Measurements from ENCODE around the gene ATP2A3. TPM values are rescaled to one million over a fixed set of nuclear protein-coding genes. Genes with fewer than 3 reads are reported as not detected.

Gene ATP2A3
- total RNA-seq, 2 experiments from 2014 or later = 92.6 to 98.3 TPM

DNA sequence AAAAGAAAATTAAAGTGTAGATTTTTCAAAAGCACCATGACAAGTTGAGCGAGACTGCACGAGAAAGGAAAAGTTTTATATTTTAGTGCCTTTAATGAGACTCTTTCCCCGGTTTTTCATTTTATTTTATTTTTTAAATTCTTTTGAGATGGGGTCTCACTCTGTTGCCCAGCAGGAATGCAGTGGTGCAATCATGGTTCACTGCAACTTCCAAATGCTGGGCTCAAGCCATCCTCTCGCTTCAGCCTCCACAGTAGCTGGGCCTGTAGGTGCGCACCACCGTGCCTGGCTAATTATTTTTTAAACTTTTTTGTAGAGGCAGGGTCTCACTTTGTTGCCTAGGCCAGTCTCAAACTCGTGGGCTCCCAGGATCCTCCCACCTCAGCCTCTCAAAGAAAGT lies 5.7 kb upstream of the ATP2A3 start:
- CTCF ChIA-PET = interaction anchor here (0.8 to 1.0 kb wide), 2 partner anchors 25 to 34 kb away, joined by 3 to 4 read pairs; no protein-coding TSS in a partner anchor
- Mint-ChIP-seq H3K4me1 (peaks cover 24% of the 10 kb centered on the region), H3K9me3 (ENCODE audit: low read depth) (peaks cover 3% of the 10 kb centered on the region), H3K4me3 (no peak overlapping the region), H3K36me3 (ENCODE audit: low read depth) (no peaks in the 10 kb centered on the region), H3K27me3 (no peaks in the 10 kb centered on the region), H3K27ac (no peak overlapping the region)
- DNase-seq (no peak), ATAC-seq (no peak)
- POLR2A ChIA-PET = no interaction called here
- intact Hi-C loops (cut with DNase I, micrococcal nuclease) = loop anchor here (10.0 kb wide), 3 partner anchors 175 to 1575 kb away; partner anchors contain the start of genes CYB5D2 (in 1 of the 2), PFN1 (in 1 of the 2), RNF167 (in 1 of the 2) and SLC25A11 (in 1 of the 2)

DNA sequence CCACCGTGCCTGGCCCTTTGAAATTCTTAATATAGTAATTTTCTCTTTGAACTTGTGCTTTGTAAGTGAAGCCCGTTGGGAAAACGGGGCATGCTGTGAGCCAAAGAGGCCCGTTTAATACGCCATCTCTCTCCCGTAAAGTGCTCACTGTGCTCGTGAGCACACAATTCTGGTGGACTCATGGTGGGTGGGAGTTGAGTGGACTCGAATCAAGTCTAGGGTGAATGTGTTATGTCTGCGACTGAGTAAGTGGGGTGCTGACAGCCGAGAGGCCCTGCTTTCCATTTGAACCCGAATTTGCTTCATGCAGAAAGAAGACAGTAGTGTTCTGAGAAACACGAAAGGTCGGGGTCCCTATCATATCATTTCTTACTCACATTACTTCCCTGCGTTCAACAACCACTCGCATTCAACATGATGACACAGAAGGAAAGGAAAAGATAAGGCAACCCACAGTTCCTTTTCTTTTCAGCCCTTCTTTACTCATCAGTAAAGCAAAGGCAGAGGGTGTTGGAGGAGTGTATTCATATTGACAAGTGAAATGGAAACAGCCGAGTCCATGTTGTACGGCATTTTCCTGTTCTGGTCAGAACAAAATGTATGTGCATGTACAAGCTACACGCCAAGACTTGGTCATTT lies 4.8 kb upstream of the ATP2A3 start:
- H3K27ac Mint-ChIP-seq = peak overlapping the region; percentile 70

DNA sequence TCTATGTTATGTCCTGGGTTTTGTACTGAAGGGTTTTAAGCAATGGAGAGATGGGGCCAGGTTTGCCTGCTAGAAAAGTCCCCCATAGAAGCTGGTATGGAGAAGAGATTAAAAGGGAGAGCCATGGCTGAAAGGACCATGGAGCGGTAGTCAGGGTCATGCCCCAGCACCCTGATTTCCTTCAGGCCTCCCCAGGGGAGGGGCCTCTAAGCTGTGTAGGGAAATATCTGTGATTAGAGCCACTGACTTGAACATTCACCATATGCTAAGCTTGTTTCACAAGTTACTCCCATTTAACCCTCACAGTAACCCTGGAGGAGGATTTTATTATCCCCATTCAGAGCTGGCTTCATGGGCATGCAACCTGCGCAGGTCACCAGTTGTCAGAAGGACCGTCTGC lies 3.8 kb upstream of the ATP2A3 start:
- no peaks in the 10 kb centered on the region for H3K9me3 Mint-ChIP-seq (ENCODE audit: low read depth)
- H3K27ac Mint-ChIP-seq = no peak overlapping the region
- H3K4me1 Mint-ChIP-seq = peaks cover 24% of the 10 kb centered on the region
- no peak for ATAC-seq
- no peak for DNase-seq
- no peak overlapping the region for H3K4me3 Mint-ChIP-seq
- CTCF ChIA-PET = interaction anchor here (0.6 kb wide), 2 partner anchors 141 to 250 kb away, joined by 3 read pairs; no protein-coding TSS in a partner anchor
- no peaks in the 10 kb centered on the region for H3K27me3 Mint-ChIP-seq
- intact Hi-C loops (cut with DNase I, micrococcal nuclease) = loop anchor here (10.0 kb wide), 3 partner anchors 177 to 1573 kb away; partner anchors contain the start of genes CYB5D2 (in 1 of the 2), PFN1 (in 1 of the 2), RNF167 (in 1 of the 2) and SLC25A11 (in 1 of the 2)
- no peaks in the 10 kb centered on the region for H3K36me3 Mint-ChIP-seq (ENCODE audit: low read depth)
- POLR2A ChIA-PET = no interaction called here

More for the DNA sequence above, 4.8 kb upstream of the ATP2A3 start:
- ChIA-PET POLR2A (no interaction called here), CTCF (no interaction called here)
- ATAC-seq (peak; percentile 20), DNase-seq (peak; percentile 43)
- intact Hi-C loops (cut with DNase I, micrococcal nuclease) = loop anchor here (10.0 kb wide), 3 partner anchors 176 to 1574 kb away; partner anchors contain the start of genes CYB5D2 (in 1 of the 2), PFN1 (in 1 of the 2), RNF167 (in 1 of the 2) and SLC25A11 (in 1 of the 2)
- Mint-ChIP-seq H3K36me3 (ENCODE audit: low read depth) (no peaks in the 10 kb centered on the region), H3K27me3 (no peaks in the 10 kb centered on the region), H3K9me3 (ENCODE audit: low read depth) (no peaks in the 10 kb centered on the region), H3K4me3 (no peak overlapping the region), H3K4me1 (peaks cover 24% of the 10 kb centered on the region)

DNA sequence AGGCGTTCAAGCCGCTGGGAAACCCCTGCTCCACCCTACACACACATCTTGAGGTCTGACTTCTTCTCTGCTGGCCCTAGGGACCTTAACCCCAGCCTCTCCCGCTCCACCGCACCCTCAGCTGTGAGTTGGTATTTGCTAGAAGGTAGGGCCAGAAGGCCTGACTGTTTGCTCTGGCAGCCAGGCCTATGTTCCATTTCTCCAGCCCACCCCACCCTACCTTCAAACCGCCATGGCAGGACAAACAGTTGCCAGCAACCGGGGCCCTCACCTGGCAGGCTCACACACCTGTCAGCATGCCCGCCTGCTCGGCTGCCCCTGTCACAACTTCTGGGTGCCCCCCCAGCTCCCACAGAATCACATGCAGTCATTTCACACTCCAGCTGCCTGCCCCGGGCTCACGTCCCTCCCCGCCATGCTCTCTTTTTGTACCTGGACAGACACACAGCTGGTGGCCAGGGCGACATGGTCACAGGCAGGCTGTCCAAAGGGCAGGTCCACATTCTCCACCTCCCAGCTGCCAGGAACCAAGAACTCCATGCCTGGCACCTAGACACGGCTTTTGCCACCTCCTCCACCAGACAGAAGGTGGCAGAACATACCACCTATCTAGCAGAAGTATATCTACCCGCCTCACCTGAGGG lies 2.6 kb upstream of the ATP2A3 start:
- Mint-ChIP-seq H3K9me3 (ENCODE audit: low read depth) (no peaks in the 10 kb centered on the region), H3K4me3 (peak overlapping the region; percentile 6), H3K36me3 (ENCODE audit: low read depth) (no peaks in the 10 kb centered on the region), H3K4me1 (peaks cover 24% of the 10 kb centered on the region), H3K27me3 (no peaks in the 10 kb centered on the region), H3K27ac (no peak overlapping the region)
- ChIA-PET POLR2A (no interaction called here), CTCF (interaction anchor here (0.6 to 2.8 kb wide), 3 partner anchors 44 to 424 kb away, joined by 3 to 17 read pairs (median 4); no protein-coding TSS in a partner anchor)
- ATAC-seq = no peak
- intact Hi-C loops (cut with DNase I, micrococcal nuclease) = loop anchor here (10.0 kb wide), 3 partner anchors 178 to 1572 kb away; partner anchors contain the start of genes CYB5D2 (in 1 of the 2), PFN1 (in 1 of the 2), RNF167 (in 1 of the 2) and SLC25A11 (in 1 of the 2)
- DNase-seq = no peak

DNA sequence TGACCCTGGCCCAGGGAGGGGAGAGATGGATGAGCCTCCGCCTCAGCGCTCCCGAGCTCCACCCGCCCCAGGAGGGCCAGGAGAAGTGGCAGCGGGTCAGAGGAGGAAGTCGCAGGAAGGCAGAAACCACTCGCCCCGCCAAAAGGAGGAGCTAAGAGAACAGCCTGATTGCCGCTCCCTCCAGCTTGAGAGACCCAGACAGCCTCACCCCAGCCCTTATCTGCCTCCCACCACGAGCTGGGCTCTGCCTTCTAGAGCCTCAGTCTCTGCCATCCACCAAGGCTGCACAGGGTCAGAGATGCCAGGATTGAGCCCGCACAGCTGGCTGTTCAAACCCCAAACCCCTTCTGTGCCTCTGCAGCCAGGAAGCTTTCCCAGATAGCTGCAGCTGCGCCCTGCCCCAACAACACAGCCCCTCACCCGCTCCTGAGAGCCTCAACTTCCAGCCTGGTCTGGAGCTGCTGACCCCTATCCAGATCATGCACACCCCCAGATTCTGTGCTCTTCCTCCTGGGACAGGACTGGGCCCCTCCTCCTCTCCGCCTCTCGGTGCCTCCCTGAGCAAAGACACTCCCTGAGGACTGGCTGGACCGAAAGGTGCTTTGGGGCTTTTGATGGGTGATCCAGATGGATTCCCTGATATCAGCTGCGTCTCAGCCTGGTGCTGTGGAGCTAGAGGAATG lies 1.0 kb upstream of the ATP2A3 start:
- DNase-seq (peak; percentile 86), ATAC-seq (peak; percentile 75)
- Mint-ChIP-seq H3K36me3 (ENCODE audit: low read depth) (peaks cover 2% of the 10 kb centered on the region), H3K27me3 (no peaks in the 10 kb centered on the region), H3K4me3 (peak overlapping the region; percentile 81), H3K27ac (peak overlapping the region; percentile 93), H3K9me3 (ENCODE audit: low read depth) (no peaks in the 10 kb centered on the region), H3K4me1 (peaks cover 40% of the 10 kb centered on the region)
- ChIA-PET POLR2A (interaction anchor here (1.0 to 1.2 kb wide), 5 partner anchors 14 to 178 kb away, joined by 3 to 4 read pairs (median 3); partner anchors contain the start of genes CYB5D2 and ZZEF1), CTCF (interaction anchor here (0.6 to 2.8 kb wide), 10 partner anchors 11 to 245 kb away, joined by 3 to 17 read pairs (median 4); partner anchors contain the start of gene CAMKK1)
- intact Hi-C loops (cut with DNase I, micrococcal nuclease) = loop anchor here (2.0 to 10.0 kb wide), 4 partner anchors 180 to 1570 kb away; partner anchors contain the start of genes CYB5D2 (in 1 of the 2), PFN1 (in 1 of the 2), RNF167 (in 1 of the 2) and SLC25A11 (in 1 of the 2)

DNA sequence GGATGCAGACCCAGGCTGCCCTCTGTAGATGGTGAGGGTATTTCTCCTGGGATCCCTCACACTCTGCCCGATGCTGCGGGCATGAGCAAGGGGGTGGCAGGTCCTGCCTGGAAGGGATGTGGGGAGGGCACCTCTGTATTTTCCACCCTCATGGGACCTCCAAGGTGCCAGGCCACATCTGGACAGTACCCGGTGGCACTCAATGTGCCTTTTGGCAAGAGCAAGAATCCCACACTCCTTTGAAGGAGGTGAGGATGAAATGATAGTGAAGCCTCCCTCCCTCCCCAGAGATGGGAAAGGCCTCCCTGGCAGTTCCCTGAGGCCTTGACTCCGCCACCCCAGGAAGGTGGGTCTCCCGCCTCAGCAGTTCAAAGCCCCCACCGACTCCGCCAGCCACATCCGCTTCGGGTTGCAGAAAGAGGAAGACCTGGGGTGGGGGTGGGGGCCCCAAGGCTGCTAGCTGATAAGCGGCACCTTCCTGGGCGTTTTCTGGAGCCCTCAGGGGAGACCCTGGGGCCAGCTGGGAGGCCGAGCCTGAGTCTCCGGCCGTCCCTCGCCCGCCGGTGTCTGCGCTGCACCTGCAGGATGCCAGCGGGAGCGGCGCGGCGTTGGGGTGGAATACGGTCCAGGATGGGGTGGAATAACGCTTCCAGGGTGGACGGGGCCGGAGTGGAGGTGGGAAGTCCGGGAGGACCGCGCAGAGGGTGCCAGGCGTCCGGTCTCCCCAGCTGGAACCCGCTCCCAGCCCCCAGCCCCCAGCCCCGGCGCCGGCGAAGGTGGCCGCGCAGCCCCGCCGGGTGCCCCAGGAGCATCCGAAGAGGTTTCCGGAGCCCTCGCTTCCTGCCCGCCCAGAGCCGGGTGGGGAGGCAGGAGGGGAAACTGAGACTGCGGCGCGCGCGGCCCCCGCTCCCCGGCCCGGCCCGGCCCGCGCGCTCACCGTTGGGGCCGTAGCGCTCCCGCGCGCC lies 718 bp downstream of the ATP2A3 start:
- peaks cover 50% of the 10 kb centered on the region for H3K4me1 Mint-ChIP-seq
- CTCF ChIA-PET = interaction anchor here (0.6 to 1.7 kb wide), 7 partner anchors 8 to 130 kb away, joined by 3 to 4 read pairs (median 3); no protein-coding TSS in a partner anchor
- DNase-seq = peak; percentile 78
- no peaks in the 10 kb centered on the region for H3K27me3 Mint-ChIP-seq
- POLR2A ChIA-PET = interaction anchor here (0.6 to 1.0 kb wide), 2 partner anchors 25 to 28 kb away, joined by 3 read pairs; no protein-coding TSS in a partner anchor
- no peaks in the 10 kb centered on the region for H3K9me3 Mint-ChIP-seq (ENCODE audit: low read depth)
- peak overlapping the region; percentile 86 for H3K4me3 Mint-ChIP-seq
- intact Hi-C loops (cut with DNase I, micrococcal nuclease) = loop anchor here (1.0 to 10.0 kb wide), 17 partner anchors 19 to 1569 kb away; partner anchors contain the start of genes CYB5D2 (in 2 of the 2), ZZEF1 (in 2 of the 2), ARRB2 (in 1 of the 2) and CAMKK1 (in 1 of the 2)
- peaks cover 5% of the 10 kb centered on the region for H3K36me3 Mint-ChIP-seq (ENCODE audit: low read depth)
- peak overlapping the region; percentile 67 for H3K27ac Mint-ChIP-seq
- ATAC-seq = peak; percentile 13

DNA sequence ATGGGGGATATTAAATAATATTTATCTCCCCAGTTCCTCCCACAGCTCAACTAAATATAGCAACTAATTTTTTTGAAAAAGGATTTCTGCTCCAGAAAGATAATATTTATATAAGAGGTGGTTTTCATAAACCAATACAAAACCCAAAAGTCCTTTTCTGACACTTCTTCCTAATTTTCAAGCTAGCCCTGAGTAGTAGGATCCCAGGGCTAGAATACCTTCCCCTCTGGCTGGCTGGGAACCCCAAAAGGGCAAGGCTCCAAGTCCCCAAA lies 1.3 kb downstream of the ATP2A3 start:
- Mint-ChIP-seq H3K4me1 (peaks cover 52% of the 10 kb centered on the region), H3K27ac (peak overlapping the region; percentile 67), H3K36me3 (ENCODE audit: low read depth) (peaks cover 5% of the 10 kb centered on the region), H3K27me3 (no peaks in the 10 kb centered on the region), H3K4me3 (peak overlapping the region; percentile 86), H3K9me3 (ENCODE audit: low read depth) (no peaks in the 10 kb centered on the region)
- intact Hi-C loops (cut with DNase I, micrococcal nuclease) = loop anchor here (5.0 to 10.0 kb wide), 7 partner anchors 39 to 1568 kb away; partner anchors contain the start of genes ARRB2 (in 1 of the 2), CYB5D2 (in 1 of the 2), PFN1 (in 1 of the 2) and RNF167 (in 1 of the 2)
- ChIA-PET POLR2A (interaction anchor here (0.6 to 1.0 kb wide), 3 partner anchors 13 to 28 kb away, joined by 3 to 4 read pairs (median 3); no protein-coding TSS in a partner anchor), CTCF (interaction anchor here (0.6 to 1.7 kb wide), 6 partner anchors 8 to 66 kb away, joined by 3 to 4 read pairs (median 3); no protein-coding TSS in a partner anchor)
- ATAC-seq (no peak), DNase-seq (no peak)

DNA sequence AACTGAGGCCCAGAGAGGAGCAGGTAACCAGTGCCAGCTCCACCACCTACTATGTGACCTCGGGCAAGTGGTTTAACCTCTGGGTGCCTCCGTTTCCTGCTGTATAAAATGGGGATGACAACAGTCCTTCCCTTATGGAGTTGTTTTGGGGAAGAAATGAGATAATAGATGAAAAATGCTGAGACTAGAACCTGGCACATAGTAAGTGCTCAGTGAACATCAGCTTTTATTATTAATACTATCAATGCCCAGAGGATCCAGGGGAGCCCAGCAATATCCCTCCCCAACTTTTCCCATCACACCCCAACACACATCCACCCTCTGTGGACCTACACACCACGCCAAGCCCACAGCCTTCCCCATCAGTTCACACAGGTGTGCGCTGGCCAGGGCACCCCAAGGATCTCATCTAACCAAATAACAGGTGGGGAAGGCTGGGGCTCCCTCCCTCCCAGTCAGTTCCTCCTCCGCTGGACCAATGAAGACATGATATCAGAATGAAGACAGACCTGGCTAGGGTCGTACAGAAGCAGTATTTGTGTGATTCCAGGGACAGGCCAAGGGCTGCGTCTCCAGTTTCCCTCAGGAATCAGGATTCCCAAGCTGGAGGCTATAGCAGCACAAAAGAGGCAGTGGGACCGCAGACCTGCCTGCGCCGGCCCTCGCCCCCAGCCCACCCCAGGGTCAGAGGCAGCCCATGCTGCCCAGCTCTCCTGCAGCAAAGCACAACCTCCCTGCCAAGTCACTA lies 1.8 kb downstream of the ATP2A3 start:
- H3K36me3 Mint-ChIP-seq (ENCODE audit: low read depth) = peaks cover 5% of the 10 kb centered on the region
- peak overlapping the region; percentile 86 for H3K4me3 Mint-ChIP-seq
- intact Hi-C loops (cut with DNase I, micrococcal nuclease) = loop anchor here (5.0 to 10.0 kb wide), 7 partner anchors 40 to 1568 kb away; partner anchors contain the start of genes ARRB2 (in 1 of the 2), CYB5D2 (in 1 of the 2), PFN1 (in 1 of the 2) and RNF167 (in 1 of the 2)
- ATAC-seq (no peak), DNase-seq (no peak)
- no peaks in the 10 kb centered on the region for H3K9me3 Mint-ChIP-seq (ENCODE audit: low read depth)
- ChIA-PET CTCF (interaction anchor here (0.6 to 1.7 kb wide), 4 partner anchors 41 to 66 kb away, joined by 3 to 4 read pairs (median 3); no protein-coding TSS in a partner anchor), POLR2A (interaction anchor here (0.6 kb wide), 2 partner anchors 13 to 27 kb away, joined by 3 to 4 read pairs; no protein-coding TSS in a partner anchor)
- peak overlapping the region; percentile 79 for H3K27ac Mint-ChIP-seq
- H3K27me3 Mint-ChIP-seq = no peaks in the 10 kb centered on the region
- H3K4me1 Mint-ChIP-seq = peaks cover 57% of the 10 kb centered on the region

DNA sequence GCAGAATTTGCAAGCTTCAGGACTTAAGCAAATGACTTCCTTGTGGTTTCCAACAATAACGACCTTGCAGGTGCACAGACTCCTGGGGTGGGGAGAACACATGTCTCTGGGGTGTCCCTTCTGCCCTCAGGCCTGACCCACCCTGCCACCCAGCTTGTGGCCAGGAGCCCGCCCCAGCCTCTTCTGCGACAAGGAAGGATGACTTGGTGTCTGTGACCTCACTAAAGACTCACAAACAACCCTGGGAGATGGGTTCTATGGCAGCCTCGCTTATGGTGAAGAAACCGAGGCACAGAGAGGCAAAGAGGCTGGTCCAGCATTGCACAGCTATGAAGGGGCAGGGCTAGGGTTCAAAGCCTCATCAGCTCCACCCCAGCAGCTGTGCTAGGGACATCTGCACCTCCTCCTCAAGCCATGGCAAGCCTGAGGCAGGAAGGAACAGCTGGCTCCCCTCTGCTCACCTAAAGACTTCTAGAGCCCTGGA lies 2.6 kb downstream of the ATP2A3 start:
- intact Hi-C loops (cut with DNase I, micrococcal nuclease) = loop anchor here (5.0 to 10.0 kb wide), 7 partner anchors 41 to 1567 kb away; partner anchors contain the start of genes ARRB2 (in 1 of the 2), CYB5D2 (in 1 of the 2), PFN1 (in 1 of the 2) and RNF167 (in 1 of the 2)
- ATAC-seq (no peak), DNase-seq (peak; percentile 56)
- H3K4me3 Mint-ChIP-seq = peak overlapping the region; percentile 86
- H3K4me1 Mint-ChIP-seq = peaks cover 65% of the 10 kb centered on the region
- peak overlapping the region; percentile 79 for H3K27ac Mint-ChIP-seq
- H3K36me3 Mint-ChIP-seq (ENCODE audit: low read depth) = peaks cover 9% of the 10 kb centered on the region
- ChIA-PET POLR2A (no interaction called here), CTCF (interaction anchor here (0.9 to 1.7 kb wide), 2 partner anchors 47 to 65 kb away, joined by 3 to 6 read pairs; no protein-coding TSS in a partner anchor)
- no peaks in the 10 kb centered on the region for H3K9me3 Mint-ChIP-seq (ENCODE audit: low read depth)
- H3K27me3 Mint-ChIP-seq = no peaks in the 10 kb centered on the region

Data from activated CD4-positive, alpha-beta T cell treated with anti-CD3 and anti-CD28 coated beads for 36 hours (primary cell).